Epidermal melanocyte (primary cell): ENCODE data around the gene POFUT2.
A peak's percentile ranks its signal among the peaks of the same experiment; 100 is the strongest.

Experiments used
- DNase-seq: peaks from one replicate; pipeline ENCODE4 v3.0.0; 2011; ENCODE audit warnings: low spot score; ENCODE audit not compliant: insufficient read length

POFUT2 gene

GRCh38 chr21:45287438-45288391, at the start of gene POFUT2:
POFUT2 (minus strand) TSS chr21:45287895; CDS start chr21:45287871, 24 bp downstream.
- DNase-seq = peak; percentile 99

GRCh38 chr21:45336870-45337269, 49.2 kb upstream of the POFUT2 start:
- DNase-seq = no peak

- no peak for DNase-seq
Measured at GRCh38 chr21:45336535-45336810, 48.8 kb upstream of the POFUT2 start.

GRCh38 chr21:45335761-45336534, 48.3 kb upstream of the POFUT2 start:
- no peak for DNase-seq

- DNase-seq = no peak
Measured at GRCh38 chr21:45335151-45335760, 47.6 kb upstream of the POFUT2 start.

GRCh38 chr21:45334591-45335081, 46.9 kb upstream of the POFUT2 start:
- no peak for DNase-seq

GRCh38 chr21:45334134-45334533, 46.4 kb upstream of the POFUT2 start:
- no peak for DNase-seq

GRCh38 chr21:45333583-45334121, 46.0 kb upstream of the POFUT2 start:
- DNase-seq = no peak

GRCh38 chr21:45332981-45333582, 45.4 kb upstream of the POFUT2 start:
- no peak for DNase-seq

- DNase-seq = no peak
Measured at GRCh38 chr21:45332415-45332814, 44.7 kb upstream of the POFUT2 start.

- DNase-seq = no peak
Measured at GRCh38 chr21:45331531-45332147, 43.9 kb upstream of the POFUT2 start.

GRCh38 chr21:45330851-45331261, 43.2 kb upstream of the POFUT2 start:
- no peak for DNase-seq

- peak; percentile 58 for DNase-seq
Measured at GRCh38 chr21:45330075-45330781, 42.5 kb upstream of the POFUT2 start.

- no peak for DNase-seq
Measured at GRCh38 chr21:45329261-45330074, 41.8 kb upstream of the POFUT2 start.

GRCh38 chr21:45328198-45329091, 40.8 kb upstream of the POFUT2 start:
- no peak for DNase-seq

- DNase-seq = no peak
Measured at GRCh38 chr21:45327441-45328197, 39.9 kb upstream of the POFUT2 start.

GRCh38 chr21:45326891-45327440, 39.3 kb upstream of the POFUT2 start:
- DNase-seq = no peak
